ENCODE data around the gene RBMS3.

The RBMS3 gene

GRCh38 chr3:29427266-29428103, 146.6 kb downstream of the RBMS3 start:
- Mint-ChIP-seq H3K4me1 (ENCODE audit: low read depth) (no peaks in the 10 kb centered on the region), H3K27ac (no peak overlapping the region), H3K9me3 (ENCODE audit: low read depth) (no peaks in the 10 kb centered on the region), H3K36me3 (no peaks in the 10 kb centered on the region), H3K27me3 (no peaks in the 10 kb centered on the region), H3K4me3 (no peak overlapping the region)

GRCh38 chr3:29429055-29429679, 148.3 kb downstream of the RBMS3 start:
- Mint-ChIP-seq H3K9me3 (ENCODE audit: low read depth) (no peaks in the 10 kb centered on the region), H3K4me3 (no peak overlapping the region), H3K4me1 (ENCODE audit: low read depth) (no peaks in the 10 kb centered on the region), H3K36me3 (no peaks in the 10 kb centered on the region), H3K27ac (no peak overlapping the region), H3K27me3 (no peaks in the 10 kb centered on the region)

- Mint-ChIP-seq H3K4me3 (no peak overlapping the region), H3K4me1 (ENCODE audit: low read depth) (no peaks in the 10 kb centered on the region), H3K27ac (no peak overlapping the region), H3K36me3 (no peaks in the 10 kb centered on the region), H3K27me3 (no peaks in the 10 kb centered on the region), H3K9me3 (ENCODE audit: low read depth) (no peaks in the 10 kb centered on the region)
Measured at GRCh38 chr3:29430558-29430971, 149.7 kb downstream of the RBMS3 start.

GRCh38 chr3:29436612-29437323, 155.9 kb downstream of the RBMS3 start:
- no peaks in the 10 kb centered on the region for H3K36me3 Mint-ChIP-seq
- H3K9me3 Mint-ChIP-seq (ENCODE audit: low read depth): no peaks in the 10 kb centered on the region
- no peak overlapping the region for H3K27ac Mint-ChIP-seq
- no peaks in the 10 kb centered on the region for H3K4me1 Mint-ChIP-seq (ENCODE audit: low read depth)
- no peak overlapping the region for H3K4me3 Mint-ChIP-seq
- peaks cover 3% of the 10 kb centered on the region for H3K27me3 Mint-ChIP-seq

- H3K9me3 Mint-ChIP-seq (ENCODE audit: low read depth): peaks cover 8% of the 10 kb centered on the region
- H3K4me1 Mint-ChIP-seq (ENCODE audit: low read depth): no peaks in the 10 kb centered on the region
- no peak overlapping the region for H3K4me3 Mint-ChIP-seq
- no peaks in the 10 kb centered on the region for H3K36me3 Mint-ChIP-seq
- H3K27me3 Mint-ChIP-seq: peaks cover 7% of the 10 kb centered on the region
- no peak overlapping the region for H3K27ac Mint-ChIP-seq
Measured at GRCh38 chr3:29438580-29438979, 157.7 kb downstream of the RBMS3 start.

- Mint-ChIP-seq H3K4me1 (ENCODE audit: low read depth) (no peaks in the 10 kb centered on the region), H3K36me3 (no peaks in the 10 kb centered on the region), H3K4me3 (no peak overlapping the region), H3K9me3 (ENCODE audit: low read depth) (peaks cover 14% of the 10 kb centered on the region), H3K27me3 (peaks cover 8% of the 10 kb centered on the region), H3K27ac (no peak overlapping the region)
Measured at GRCh38 chr3:29440413-29441305, 159.8 kb downstream of the RBMS3 start.

GRCh38 chr3:29441422-29441821, 160.6 kb downstream of the RBMS3 start:
- Mint-ChIP-seq H3K36me3 (no peaks in the 10 kb centered on the region), H3K27me3 (peaks cover 8% of the 10 kb centered on the region), H3K4me1 (ENCODE audit: low read depth) (no peaks in the 10 kb centered on the region), H3K27ac (no peak overlapping the region), H3K4me3 (no peak overlapping the region), H3K9me3 (ENCODE audit: low read depth) (peaks cover 14% of the 10 kb centered on the region)

GRCh38 chr3:29447946-29448627, 167.2 kb downstream of the RBMS3 start:
- no peaks in the 10 kb centered on the region for H3K4me1 Mint-ChIP-seq (ENCODE audit: low read depth)
- no peak overlapping the region for H3K27ac Mint-ChIP-seq
- peaks cover 9% of the 10 kb centered on the region for H3K9me3 Mint-ChIP-seq (ENCODE audit: low read depth)
- no peaks in the 10 kb centered on the region for H3K36me3 Mint-ChIP-seq
- H3K4me3 Mint-ChIP-seq: no peak overlapping the region
- peaks cover 3% of the 10 kb centered on the region for H3K27me3 Mint-ChIP-seq

- Mint-ChIP-seq H3K36me3 (no peaks in the 10 kb centered on the region), H3K4me3 (no peak overlapping the region), H3K27ac (no peak overlapping the region), H3K4me1 (ENCODE audit: low read depth) (no peaks in the 10 kb centered on the region), H3K27me3 (no peaks in the 10 kb centered on the region), H3K9me3 (ENCODE audit: low read depth) (no peaks in the 10 kb centered on the region)
Measured at GRCh38 chr3:29451920-29452319, 171.0 kb downstream of the RBMS3 start.

- H3K4me3 Mint-ChIP-seq: no peak overlapping the region
- no peaks in the 10 kb centered on the region for H3K9me3 Mint-ChIP-seq (ENCODE audit: low read depth)
- no peaks in the 10 kb centered on the region for H3K27me3 Mint-ChIP-seq
- no peak overlapping the region for H3K27ac Mint-ChIP-seq
- no peaks in the 10 kb centered on the region for H3K36me3 Mint-ChIP-seq
- no peaks in the 10 kb centered on the region for H3K4me1 Mint-ChIP-seq (ENCODE audit: low read depth)
Measured at GRCh38 chr3:29452934-29453283, 172.0 kb downstream of the RBMS3 start.

GRCh38 chr3:29453284-29454001, 172.6 kb downstream of the RBMS3 start:
- no peak overlapping the region for H3K4me3 Mint-ChIP-seq
- H3K36me3 Mint-ChIP-seq: no peaks in the 10 kb centered on the region
- H3K4me1 Mint-ChIP-seq (ENCODE audit: low read depth): no peaks in the 10 kb centered on the region
- H3K9me3 Mint-ChIP-seq (ENCODE audit: low read depth): no peaks in the 10 kb centered on the region
- no peak overlapping the region for H3K27ac Mint-ChIP-seq
- H3K27me3 Mint-ChIP-seq: no peaks in the 10 kb centered on the region

- Mint-ChIP-seq H3K27ac (no peak overlapping the region), H3K9me3 (ENCODE audit: low read depth) (no peaks in the 10 kb centered on the region), H3K36me3 (no peaks in the 10 kb centered on the region), H3K27me3 (no peaks in the 10 kb centered on the region), H3K4me1 (ENCODE audit: low read depth) (no peaks in the 10 kb centered on the region), H3K4me3 (no peak overlapping the region)
Measured at GRCh38 chr3:29454161-29454611, 173.3 kb downstream of the RBMS3 start.

- no peaks in the 10 kb centered on the region for H3K36me3 Mint-ChIP-seq
- no peaks in the 10 kb centered on the region for H3K4me1 Mint-ChIP-seq (ENCODE audit: low read depth)
- no peak overlapping the region for H3K4me3 Mint-ChIP-seq
- H3K27ac Mint-ChIP-seq: no peak overlapping the region
- no peaks in the 10 kb centered on the region for H3K9me3 Mint-ChIP-seq (ENCODE audit: low read depth)
- H3K27me3 Mint-ChIP-seq: no peaks in the 10 kb centered on the region
Measured at GRCh38 chr3:29456901-29457300, 176.0 kb downstream of the RBMS3 start.

- H3K27me3 Mint-ChIP-seq: peaks cover 3% of the 10 kb centered on the region
- no peak overlapping the region for H3K4me3 Mint-ChIP-seq
- no peaks in the 10 kb centered on the region for H3K36me3 Mint-ChIP-seq
- H3K27ac Mint-ChIP-seq: no peak overlapping the region
- H3K9me3 Mint-ChIP-seq (ENCODE audit: low read depth): no peaks in the 10 kb centered on the region
- H3K4me1 Mint-ChIP-seq (ENCODE audit: low read depth): no peaks in the 10 kb centered on the region
Measured at GRCh38 chr3:29463304-29463703, 182.4 kb downstream of the RBMS3 start.
